NCI-H524 treated with DMSO at 0.1 percent for 48 hours (cell line): ENCODE results near the gene LHX5.

ENCODE experiments used
- DNase-seq: peaks from one replicate; lab custom pipeline; 2025; lab: John Stamatoyannopoulos, UW

The LHX5 gene

GRCh38 chr12:113439301-113439597, 32.4 kb downstream of the LHX5 start:
- DNase-seq, result no peak

GRCh38 chr12:113438523-113439300, 33.0 kb downstream of the LHX5 start:
- no peak for DNase-seq

DNA sequence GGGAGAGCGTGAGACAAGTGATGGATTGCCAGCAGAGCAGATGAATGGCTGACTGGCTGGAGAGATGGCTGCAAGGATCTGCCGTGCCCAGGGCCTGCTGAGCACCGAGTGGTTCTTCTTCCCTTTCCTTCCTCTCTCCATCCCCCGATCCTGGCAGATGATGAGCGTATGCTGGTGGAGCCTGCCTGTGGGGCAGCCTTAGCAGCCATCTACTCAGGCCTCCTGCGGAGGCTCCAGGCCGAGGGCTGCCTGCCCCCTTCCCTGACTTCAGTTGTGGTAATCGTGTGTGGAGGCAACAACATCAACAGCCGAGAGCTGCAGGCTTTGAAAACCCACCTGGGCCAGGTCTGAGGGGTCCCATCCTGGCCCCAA, 34.0 kb downstream of the LHX5 start:
- no peak for DNase-seq

DNA sequence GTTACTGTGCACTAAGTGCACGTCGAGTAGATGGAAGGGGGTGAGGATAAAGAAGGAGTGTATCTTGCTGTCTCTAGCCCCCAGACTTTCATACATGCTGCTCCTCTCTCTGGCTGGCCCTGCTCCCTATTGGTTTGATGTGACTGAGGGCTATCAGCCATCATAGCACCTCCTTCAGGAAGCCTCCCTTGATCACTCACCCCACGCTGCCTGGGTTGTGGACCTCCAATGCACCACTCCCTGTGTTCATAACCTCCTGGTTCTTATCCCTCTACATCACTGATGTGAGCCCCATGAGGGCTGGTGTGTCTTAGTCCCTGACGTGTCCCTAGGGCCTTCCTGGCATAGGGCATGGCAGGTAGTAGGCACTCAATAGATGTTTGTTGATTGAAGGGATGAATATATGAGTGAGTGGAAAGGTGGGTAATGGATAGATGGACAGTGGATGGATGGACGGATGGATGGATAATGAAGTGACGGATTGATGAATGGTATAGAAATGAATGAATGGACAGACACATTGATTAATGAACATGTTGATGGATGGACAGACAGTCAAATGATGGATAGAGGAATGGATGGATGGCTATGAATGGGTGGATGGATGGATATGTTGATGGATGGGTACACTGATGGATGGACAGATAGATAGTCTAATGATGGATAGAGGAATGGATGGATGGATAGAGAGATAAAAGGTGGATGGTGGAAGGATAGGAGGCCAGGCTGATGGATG, 34.5 kb downstream of the LHX5 start:
- DNase-seq, result no peak

DNA sequence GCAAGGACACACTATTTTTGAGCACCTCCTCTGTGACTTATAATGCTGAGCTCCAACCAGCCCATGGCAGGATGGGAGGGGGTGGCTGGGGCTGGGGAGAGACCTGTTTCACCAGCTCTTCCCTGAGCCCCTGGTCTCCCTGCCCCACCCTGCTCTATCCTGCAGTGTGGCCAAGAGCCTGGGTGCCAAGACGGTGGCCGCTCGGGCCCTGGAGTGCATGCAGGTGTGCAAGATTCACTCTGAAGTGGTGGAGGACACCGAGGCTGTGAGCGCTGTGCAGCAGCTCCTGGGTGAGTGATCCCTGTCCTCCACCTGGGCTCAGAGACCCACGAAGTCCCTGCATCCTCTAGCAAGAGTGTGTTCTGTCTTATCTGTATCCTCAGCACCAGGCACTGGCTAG, 35.1 kb downstream of the LHX5 start:
- no peak for DNase-seq

- no peak for DNase-seq
Observed at GRCh38 chr12:113435367-113435766, 36.3 kb downstream of the LHX5 start.

- DNase-seq, result no peak
Observed at GRCh38 chr12:113432986-113433385, 38.7 kb downstream of the LHX5 start.

GRCh38 chr12:113428482-113428881, 43.2 kb downstream of the LHX5 start:
- DNase-seq, result no peak

GRCh38 chr12:113427882-113428281, 43.8 kb downstream of the LHX5 start:
- DNase-seq, result no peak

GRCh38 chr12:113425960-113426453, 45.7 kb downstream of the LHX5 start:
- DNase-seq, result no peak

DNA sequence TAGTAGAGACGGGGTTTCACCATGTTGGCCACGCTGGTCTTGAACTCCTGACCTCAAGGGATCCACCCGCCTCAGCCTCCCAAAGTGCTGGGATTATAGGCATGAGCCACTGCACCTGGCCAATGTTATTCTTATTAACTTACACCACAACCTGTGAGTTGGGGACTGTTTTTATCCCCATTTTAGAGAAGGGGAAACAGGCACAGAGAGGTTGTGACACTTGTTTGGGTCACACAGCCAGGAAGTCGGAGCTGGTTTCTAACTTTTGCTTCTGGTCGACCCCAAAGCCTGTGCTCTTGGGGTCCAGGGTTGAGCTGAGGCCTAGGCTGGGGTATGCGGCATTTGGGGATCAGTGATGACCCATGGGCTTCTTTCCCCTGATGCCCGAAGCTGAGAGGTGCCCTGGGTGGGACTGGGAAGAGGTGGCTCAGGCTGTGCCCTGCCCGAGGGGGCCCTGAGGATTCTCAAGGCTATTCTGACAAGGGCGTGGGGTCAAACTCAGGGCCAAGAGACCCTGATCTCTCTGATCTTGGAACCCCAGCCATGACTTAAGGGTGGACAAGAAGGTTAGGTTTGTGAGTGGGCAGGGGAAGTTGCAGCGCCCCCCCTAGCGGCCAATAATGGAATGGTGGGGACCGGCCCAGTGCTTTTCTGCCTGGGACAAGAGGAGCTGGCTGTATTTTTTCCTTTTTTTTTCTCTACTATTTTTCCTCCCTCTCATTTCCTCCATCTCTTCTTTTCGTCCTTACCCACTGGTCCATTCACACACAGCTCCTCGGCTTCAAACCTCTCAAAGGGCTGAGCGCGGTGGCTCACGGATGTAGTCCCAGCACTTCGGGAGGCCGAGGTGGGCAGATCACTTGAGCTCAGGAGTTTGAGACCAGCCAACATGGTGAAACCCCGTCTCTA, 46.5 kb downstream of the LHX5 start:
- no peak for DNase-seq

DNA sequence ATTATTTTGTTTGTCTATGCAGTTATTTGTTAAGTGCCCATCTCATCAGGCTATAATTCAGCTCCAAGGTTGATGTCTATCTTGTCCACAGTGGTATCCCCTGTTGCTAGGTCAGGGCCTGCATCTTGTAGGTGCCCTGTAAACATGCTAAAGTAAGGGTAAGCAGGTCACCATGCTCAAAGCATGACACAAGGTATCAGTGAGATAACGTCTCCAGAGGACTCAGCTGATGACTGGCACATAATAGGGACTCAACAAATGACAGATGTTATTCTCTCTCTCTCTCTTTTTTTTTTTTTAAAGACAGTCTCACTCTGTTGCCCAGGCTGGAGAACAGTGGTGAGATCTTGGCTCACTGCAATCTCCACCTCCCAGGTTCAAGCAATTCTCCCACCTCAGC, 47.2 kb downstream of the LHX5 start:
- DNase-seq, result no peak

- DNase-seq, result no peak
Observed at GRCh38 chr12:113422886-113423669, 48.6 kb downstream of the LHX5 start.

DNA sequence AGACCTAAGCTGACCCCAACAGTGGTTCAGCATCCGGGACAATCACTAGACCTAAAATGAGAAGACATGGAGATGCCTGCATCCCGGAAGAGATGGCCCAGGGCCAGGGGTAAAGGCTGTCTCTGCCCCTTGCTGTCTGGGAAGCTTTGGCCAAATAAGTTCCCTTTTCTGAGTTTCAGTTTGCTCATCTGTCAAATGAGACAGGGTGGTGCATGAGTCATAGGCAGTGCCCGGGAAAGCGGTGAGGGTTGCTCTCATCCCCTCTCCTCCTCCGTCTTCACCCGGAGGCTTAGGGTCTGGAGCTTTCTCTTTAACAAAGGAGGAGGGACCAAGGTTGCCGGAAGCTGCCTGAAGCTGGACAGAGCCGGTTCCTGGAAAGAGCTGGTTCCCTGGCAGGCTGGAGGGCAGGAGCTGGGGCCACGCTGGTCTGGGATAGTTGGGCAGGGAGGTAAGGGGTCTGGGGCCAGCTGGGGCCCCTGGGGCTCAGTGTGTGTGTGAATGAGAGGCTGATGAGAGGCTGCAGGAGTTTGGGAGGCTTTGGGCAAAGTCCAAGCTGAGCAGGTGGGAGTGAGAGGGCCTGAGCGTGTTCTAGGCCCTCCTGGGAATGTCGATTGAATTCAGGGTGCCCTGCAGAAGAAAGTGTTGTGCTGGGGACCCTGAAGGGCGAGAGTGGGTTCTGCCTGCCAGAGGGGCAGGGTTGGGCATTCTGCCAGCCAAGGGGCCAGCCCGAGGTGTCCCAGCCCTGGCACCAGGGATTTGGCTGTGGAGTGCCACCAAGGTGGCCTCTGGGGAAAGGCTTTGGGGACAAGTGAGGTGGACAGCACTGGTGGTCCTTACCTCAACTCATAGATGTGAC, 49.4 kb downstream of the LHX5 start, which contains the start of gene SDSL:
Gene SDSL (plus strand): TSS at position 351 of the 856 bp plus-strand sequence. CDS start 5,603 bp downstream, outside the sequence.
- no peak for DNase-seq

- no peak for DNase-seq
Observed at GRCh38 chr12:113420996-113421595, 50.6 kb downstream of the LHX5 start.

GRCh38 chr12:113418213-113418879, 53.3 kb downstream of the LHX5 start:
- no peak for DNase-seq

GRCh38 chr12:113416091-113416754, 55.4 kb downstream of the LHX5 start:
- no peak for DNase-seq

GRCh38 chr12:113414519-113415038, 57.1 kb downstream of the LHX5 start:
- no peak for DNase-seq

DNA sequence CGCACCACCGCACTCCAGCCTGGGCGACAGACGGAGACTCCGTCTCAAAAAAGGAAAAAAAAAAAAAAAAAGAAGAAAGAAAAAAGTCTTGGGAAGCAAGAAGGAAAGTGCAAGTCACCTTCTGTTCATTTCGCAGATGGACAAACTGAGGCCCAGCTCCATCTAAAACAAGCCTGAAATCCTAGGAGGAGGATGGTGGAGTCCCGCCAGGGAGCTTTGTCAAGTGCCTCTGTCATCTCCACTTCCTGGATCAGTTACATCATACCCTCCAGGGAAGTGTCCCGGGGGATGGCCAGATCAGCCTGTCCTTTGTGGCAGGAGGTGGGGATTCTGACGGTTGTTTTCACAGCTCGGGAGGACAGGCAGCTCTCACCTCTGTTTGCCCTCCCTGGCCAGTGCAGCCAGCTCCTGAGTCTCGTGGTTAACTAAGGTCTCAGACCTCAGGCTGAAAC, 58.2 kb downstream of the LHX5 start:
- DNase-seq, result no peak
